ENCODE results near the gene ITCH.
"Not testable (repeated sequence)": the region's sequence is repeated elsewhere in the genome, so short reads cannot be mapped to it uniquely, and the experiment has no call there.

ITCH gene

DNA sequence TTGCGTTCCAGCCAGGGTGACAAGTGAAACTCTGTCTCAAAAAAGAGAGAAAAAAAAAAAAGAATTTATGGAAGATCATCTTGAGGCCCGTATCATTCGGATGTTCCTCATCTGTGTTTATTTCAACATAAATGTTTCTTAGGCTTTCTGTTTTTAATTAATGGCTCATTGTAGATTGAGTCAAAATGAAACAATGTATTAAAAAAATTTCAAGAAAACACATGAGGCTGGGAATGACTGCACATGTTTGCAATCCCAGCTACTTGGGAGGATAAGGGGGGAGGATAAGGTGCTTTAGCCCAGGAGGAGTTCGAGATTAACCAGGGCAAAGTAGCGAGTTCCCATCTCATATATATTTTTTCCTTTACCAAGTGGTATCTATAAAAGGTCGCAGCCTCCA is 47.3 kb downstream of the ITCH start:
- DNase-seq (ENCODE audit: insufficient read length): no peak
- TF ChIP-seq TAF1 (IDR thresholded peaks at IDR 0.05; ENCODE audit: borderline replicate concordance, low read depth, low read length): no peak
- no peak for TF ChIP-seq POLR2A (IDR thresholded peaks at IDR 0.05; ENCODE audit: low read depth, low read length)
- TF ChIP-seq POLR2AphosphoS5 (IDR thresholded peaks at IDR 0.05; ENCODE audit: low read depth, low read length): no peak
- FAIRE-seq: no peak

DNA sequence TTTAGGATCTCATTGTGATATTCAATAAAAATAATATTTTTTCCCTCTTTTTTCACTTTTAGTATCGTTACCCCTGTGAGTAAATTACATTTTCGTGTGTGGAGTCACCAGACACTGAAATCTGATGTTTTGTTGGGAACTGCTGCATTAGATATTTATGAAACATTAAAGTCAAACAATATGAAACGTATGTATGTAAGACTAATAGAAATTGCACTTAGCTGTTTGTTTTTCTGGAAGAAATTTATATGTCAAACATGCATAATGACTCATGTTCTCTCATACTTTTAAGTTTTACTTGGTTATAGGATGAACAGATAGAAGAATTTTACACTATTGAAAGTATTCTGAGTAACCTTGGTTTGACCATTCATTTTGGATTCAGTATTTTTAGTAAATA is 49.4 kb downstream of the ITCH start:
- DNase-seq (ENCODE audit: insufficient read length) (no peak), FAIRE-seq (no peak)
- TF ChIP-seq POLR2AphosphoS5 (IDR thresholded peaks at IDR 0.05; ENCODE audit: low read depth, low read length) (no peak), TAF1 (IDR thresholded peaks at IDR 0.05; ENCODE audit: borderline replicate concordance, low read depth, low read length) (no peak), POLR2A (IDR thresholded peaks at IDR 0.05; ENCODE audit: low read depth, low read length) (no peak)

DNA sequence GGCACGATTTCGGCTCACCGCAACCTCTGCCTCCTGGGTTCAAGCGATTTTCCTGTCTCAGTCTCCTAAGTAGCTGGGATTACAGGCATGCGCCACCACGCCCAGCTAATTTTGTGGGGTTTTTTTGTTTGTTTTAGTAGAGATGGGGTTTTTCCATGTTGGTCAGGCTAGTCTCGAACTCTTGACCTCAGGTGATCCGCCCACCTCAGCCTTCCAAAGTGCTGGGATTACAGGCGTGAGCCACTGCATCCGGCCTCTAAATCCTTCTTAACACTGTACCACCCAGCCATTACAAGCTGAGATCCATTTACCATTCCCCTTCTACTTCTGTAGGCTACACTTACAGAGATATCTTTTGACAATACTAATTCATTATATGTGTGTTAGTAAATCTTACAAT is 51.5 kb downstream of the ITCH start:
- FAIRE-seq; DNase-seq (ENCODE audit: insufficient read length): not testable (repeated sequence)

DNA sequence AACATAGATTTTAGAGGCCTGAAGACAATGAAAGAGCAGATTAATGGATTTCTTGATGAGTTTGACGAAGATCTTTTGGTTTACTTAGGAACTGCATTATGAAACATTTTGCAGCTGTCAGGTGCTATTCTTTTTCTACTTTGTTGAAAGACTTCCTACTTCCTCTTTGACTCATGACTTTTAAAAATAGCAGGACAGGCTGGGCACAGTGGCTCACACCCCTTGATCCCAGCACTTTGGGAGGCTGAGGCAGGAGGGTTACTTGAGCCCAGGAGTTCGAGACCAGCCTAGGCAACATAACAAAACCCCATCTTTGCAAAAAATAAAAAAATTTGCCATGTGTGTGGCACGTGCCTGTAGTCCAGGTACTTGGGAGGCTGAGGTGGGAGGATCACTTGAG is 52.0 kb downstream of the ITCH start:
- DNase-seq (ENCODE audit: insufficient read length): no peak
- TF ChIP-seq POLR2AphosphoS5 (IDR thresholded peaks at IDR 0.05; ENCODE audit: low read depth, low read length) (no peak), TAF1 (IDR thresholded peaks at IDR 0.05; ENCODE audit: borderline replicate concordance, low read depth, low read length) (no peak)
- FAIRE-seq: peak; percentile 38

DNA sequence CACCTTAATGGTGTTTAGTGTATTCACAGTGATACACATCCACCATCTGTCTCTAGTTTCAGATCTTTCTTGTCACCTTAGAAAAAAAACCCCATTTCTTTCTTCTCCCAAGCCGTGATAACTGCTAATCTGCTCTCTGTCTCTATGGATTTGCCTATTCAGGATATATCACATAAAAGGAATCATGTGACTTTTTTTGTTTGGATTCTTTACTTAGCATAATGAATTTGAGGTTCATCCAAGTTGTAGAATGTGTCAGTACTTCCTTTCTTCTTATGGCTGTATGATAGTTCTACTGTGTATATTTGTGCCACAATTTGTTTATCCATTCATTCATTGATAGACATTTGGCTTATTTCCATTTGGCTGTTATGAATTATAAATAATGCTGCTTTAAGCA is 57.1 kb downstream of the ITCH start:
- FAIRE-seq (no peak), DNase-seq (ENCODE audit: insufficient read length) (no peak)
- no peak for TF ChIP-seq TAF1 (IDR thresholded peaks at IDR 0.05; ENCODE audit: borderline replicate concordance, low read depth, low read length)
- TF ChIP-seq POLR2AphosphoS5 (IDR thresholded peaks at IDR 0.05; ENCODE audit: low read depth, low read length): no peak
- no peak for TF ChIP-seq POLR2A (IDR thresholded peaks at IDR 0.05; ENCODE audit: low read depth, low read length)

DNA sequence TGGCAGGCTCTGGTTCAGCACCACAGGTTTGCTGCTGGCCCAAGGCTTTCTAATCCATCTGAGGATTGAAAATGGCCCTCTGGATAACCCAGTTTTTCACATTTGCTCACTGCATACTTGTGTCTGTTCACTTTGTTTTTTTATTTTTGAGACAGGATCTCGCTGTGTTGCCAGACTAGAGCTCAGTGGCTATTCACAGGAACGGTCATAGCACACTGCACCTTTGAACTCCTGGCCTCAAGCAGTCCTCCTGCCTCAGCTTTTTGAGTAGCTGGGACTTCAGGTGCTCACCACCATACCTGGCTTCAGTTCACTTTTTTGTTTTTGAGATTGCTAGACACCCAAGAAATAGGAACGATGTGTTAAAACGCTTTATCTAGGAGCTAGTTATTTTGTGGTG is 57.9 kb downstream of the ITCH start:
- FAIRE-seq: no peak
- TF ChIP-seq POLR2A (IDR thresholded peaks at IDR 0.05; ENCODE audit: low read depth, low read length): no peak
- no peak for TF ChIP-seq POLR2AphosphoS5 (IDR thresholded peaks at IDR 0.05; ENCODE audit: low read depth, low read length)
- TF ChIP-seq TAF1 (IDR thresholded peaks at IDR 0.05; ENCODE audit: borderline replicate concordance, low read depth, low read length): no peak

DNA sequence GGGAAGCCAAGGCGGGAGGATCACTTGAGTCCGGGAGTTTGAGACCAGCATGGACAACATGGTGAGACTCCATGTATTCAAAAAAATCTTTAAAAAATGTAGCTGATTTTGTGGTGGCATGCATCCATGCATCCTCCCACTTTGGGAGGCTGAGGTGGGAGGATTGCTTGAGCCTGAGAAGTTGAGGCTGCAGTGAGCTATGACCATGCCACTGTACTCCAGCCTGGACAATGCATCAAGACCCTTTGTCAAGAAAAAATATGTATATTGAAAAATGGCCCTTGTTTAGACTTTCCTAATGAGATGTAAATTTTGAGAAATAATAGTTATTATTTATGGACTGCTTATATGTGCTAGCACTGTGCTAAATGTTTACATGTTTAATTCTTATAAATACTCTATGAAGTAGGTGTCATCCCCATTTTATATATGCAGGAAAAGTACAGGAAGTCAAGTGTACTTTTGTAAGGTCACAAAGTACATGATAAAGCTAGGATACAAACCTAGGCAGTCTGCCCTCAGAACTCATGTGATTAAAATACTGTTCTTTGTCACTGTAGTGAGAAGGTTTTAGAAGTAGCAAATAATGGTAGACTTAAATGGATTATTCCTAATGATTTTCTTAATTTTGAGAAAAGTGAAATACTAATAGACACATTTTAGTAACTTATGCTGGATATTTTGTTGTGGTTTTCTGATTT is 58.8 kb downstream of the ITCH start:
- TF ChIP-seq TAF1 (IDR thresholded peaks at IDR 0.05; ENCODE audit: borderline replicate concordance, low read depth, low read length): no peak
- no peak for TF ChIP-seq POLR2A (IDR thresholded peaks at IDR 0.05; ENCODE audit: low read depth, low read length)
- TF ChIP-seq POLR2AphosphoS5 (IDR thresholded peaks at IDR 0.05; ENCODE audit: low read depth, low read length): no peak
- no peak for DNase-seq (ENCODE audit: insufficient read length)
- FAIRE-seq: no peak

More for the DNA sequence above, 57.9 kb downstream of the ITCH start:
- no peak for DNase-seq (ENCODE audit: insufficient read length)

DNA sequence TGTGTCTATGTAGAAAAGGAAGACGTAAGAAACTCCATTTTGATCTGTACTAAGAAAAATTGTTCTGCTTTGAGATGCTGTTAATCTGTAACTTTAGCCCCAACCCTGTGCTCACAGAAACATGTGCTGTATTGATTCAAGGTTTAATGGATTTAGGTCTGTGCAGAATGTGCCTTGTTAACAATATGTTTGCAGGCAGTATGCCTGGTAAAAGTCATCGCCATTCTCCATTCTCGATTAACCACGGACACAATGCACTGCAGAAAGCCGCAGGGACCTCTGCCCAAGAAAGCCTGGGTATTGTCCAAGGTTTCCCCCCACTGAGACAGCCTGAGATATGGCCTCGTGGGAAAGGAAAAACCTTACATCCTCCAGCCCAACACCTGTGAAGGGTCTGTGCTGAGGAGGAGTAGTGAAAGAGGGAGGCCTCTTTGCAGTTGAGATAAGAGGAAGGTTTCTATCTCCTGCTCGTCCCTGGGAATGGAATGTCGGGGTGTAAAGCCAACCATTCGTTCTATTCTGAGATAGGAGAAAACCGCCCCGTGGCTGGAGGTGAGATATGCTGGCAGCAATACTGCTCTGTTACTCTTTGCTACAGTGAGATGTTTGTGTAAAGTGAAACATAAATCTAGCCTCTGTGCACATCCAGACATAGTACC is 62.1 kb downstream of the ITCH start:
- FAIRE-seq; DNase-seq (ENCODE audit: insufficient read length): not testable (repeated sequence)

DNA sequence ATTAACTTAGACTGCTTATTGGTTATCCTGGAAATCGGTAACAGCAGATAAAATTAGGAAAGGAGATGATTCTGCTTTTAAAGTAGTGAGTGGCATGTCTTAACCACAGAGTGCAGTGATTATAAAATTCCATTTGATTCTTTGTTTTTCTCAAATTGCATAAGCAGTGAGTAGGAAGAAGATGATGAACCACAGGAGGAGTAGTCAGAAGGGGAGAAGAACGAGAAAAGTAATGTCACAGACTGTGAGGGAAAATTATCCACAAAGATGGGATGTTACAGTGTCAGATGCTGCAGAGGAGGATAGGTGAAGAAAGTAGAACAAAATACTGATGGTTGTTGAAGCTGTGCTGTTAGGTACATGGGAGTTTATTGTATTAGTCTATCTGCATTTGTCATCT is 63.0 kb downstream of the ITCH start:
- DNase-seq (ENCODE audit: insufficient read length) (no peak), FAIRE-seq (no peak)
- TF ChIP-seq POLR2A (IDR thresholded peaks at IDR 0.05; ENCODE audit: low read depth, low read length) (no peak), TAF1 (IDR thresholded peaks at IDR 0.05; ENCODE audit: borderline replicate concordance, low read depth, low read length) (no peak), POLR2AphosphoS5 (IDR thresholded peaks at IDR 0.05; ENCODE audit: low read depth, low read length) (no peak)

DNA sequence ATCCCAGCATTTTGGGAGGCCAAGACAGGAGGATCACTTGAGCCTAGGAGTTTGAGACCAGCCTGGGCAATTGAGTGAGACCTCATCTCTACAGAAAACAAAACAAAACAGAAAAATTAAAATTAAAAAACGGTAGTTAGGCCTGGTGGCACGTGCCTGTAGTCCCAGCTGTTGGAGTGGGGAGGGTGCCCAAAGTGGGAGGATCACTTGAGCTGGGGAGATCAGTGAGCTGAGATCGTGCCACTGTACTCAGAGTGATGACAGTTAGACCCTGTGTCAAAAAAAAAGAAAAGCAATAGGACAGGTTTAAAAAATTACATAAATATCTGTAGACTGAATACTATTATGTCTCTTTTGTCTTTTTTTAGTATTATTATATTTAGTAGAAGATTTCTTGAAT is 64.3 kb downstream of the ITCH start:
- no peak for TF ChIP-seq POLR2AphosphoS5 (IDR thresholded peaks at IDR 0.05; ENCODE audit: low read depth, low read length)
- TF ChIP-seq POLR2A (IDR thresholded peaks at IDR 0.05; ENCODE audit: low read depth, low read length): no peak
- no peak for TF ChIP-seq TAF1 (IDR thresholded peaks at IDR 0.05; ENCODE audit: borderline replicate concordance, low read depth, low read length)
- FAIRE-seq: no peak
- no peak for DNase-seq (ENCODE audit: insufficient read length)

DNA sequence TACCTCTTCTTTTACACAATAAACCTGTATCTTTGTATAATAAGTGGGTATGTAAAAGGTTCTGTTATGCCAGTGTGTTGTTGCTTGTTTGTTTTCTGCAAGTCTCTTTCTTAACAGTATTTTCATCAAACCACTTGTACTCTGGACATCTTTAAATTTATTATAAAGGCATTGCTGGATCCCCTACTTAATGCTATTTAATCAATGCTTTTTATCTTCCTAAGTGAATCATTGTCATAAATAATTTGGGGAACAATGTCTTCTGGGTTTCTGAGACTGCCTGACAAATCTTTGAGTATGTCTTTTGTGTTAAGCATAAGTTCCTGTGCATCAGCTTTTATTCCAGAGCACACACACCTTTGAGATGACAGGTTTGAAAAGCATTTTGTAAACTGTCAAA is 64.7 kb downstream of the ITCH start:
- FAIRE-seq: no peak
- TF ChIP-seq POLR2AphosphoS5 (IDR thresholded peaks at IDR 0.05; ENCODE audit: low read depth, low read length): no peak
- no peak for TF ChIP-seq TAF1 (IDR thresholded peaks at IDR 0.05; ENCODE audit: borderline replicate concordance, low read depth, low read length)
- no peak for TF ChIP-seq POLR2A (IDR thresholded peaks at IDR 0.05; ENCODE audit: low read depth, low read length)
- DNase-seq (ENCODE audit: insufficient read length): no peak

DNA sequence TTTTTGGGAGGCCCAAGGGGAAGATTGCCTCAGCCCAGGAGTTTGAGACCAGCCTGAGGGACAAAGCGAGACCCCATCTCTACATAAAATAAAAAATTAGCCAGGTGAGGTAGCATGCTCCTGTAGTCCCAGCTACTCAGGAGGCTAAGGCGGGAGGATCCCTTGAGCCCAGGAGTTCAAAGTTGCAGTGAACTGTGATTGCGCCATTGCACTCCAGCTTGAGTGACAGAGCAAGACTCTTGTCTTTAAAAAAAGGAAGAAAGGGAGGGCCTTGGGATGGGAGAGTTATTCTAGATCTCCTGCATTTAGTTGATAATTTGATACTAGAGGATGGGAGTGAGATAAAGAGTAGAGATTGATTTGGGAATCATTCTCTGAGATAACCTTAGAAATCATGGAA is 68.1 kb downstream of the ITCH start:
- no peak for FAIRE-seq
- TF ChIP-seq POLR2A (IDR thresholded peaks at IDR 0.05; ENCODE audit: low read depth, low read length) (no peak), TAF1 (IDR thresholded peaks at IDR 0.05; ENCODE audit: borderline replicate concordance, low read depth, low read length) (no peak), POLR2AphosphoS5 (IDR thresholded peaks at IDR 0.05; ENCODE audit: low read depth, low read length) (no peak)
- no peak for DNase-seq (ENCODE audit: insufficient read length)

DNA sequence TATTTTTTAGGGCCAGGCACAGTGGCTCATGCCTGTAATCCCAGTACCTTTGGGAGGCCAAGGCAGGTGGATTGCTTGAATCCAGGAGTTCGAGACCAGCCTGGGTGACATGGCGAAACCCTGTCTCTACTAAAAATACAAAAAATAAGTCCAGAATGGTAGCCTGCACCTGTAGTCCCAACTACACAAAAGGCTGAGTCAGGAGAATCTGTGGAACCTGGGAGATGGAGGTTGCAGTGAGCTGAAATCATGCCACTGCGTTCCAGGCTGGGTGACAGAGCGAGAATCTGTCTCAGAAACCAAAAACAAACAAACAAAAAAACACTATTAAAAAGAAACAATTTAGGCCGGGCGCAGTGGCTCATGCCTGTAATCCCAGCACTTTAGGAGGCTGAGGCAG is 69.6 kb downstream of the ITCH start:
- not testable (repeated sequence) for FAIRE-seq; DNase-seq (ENCODE audit: insufficient read length)
